PC-3 (cell line): ENCODE results near the gene KIF25. TPM values are rescaled to one million over a fixed set of nuclear protein-coding genes. Genes with fewer than 3 reads are reported as not detected.

Source experiments
- ATAC-seq: fragments of 200-7000 bp; cut with Tn5 transposase; 2 replicates; pipeline ENCODE4 v1.9.1; 2020; ENCODE audit warnings: mild to moderate bottlenecking, moderate library complexity
- BruUV-seq: library from RNA; stranded (reverse); fragments of 400-500 nt; replicated peaks from 2 replicates; lab custom pipeline; 2021; lab: Mats Ljungman, UMichigan
- CTCF ChIA-PET: fragments of 300-600 bp; sonication (Branson Sonifier 250); formaldehyde crosslinking; loops from one replicate; lab custom pipeline; 2022; ENCODE audit warnings: antibody characterized with exemption; lab: Charles Lee
- POLR2A ChIA-PET: fragments of 300-600 bp; sonication (Branson Sonifier 250); formaldehyde crosslinking; loops from one replicate; lab custom pipeline; 2022; ENCODE audit warnings: antibody characterized with exemption; ENCODE audit not compliant: unreplicated experiment; lab: Charles Lee
- DNase-seq: peaks from one replicate; pipeline ENCODE4 v3.0.0-alpha.2; 2015
- H2AFZ ChIP-seq: fragments of 300-600 bp; sonication (generic); 2 replicates; pipeline ENCODE4 v1.6.0; 2016; ENCODE audit warnings: antibody characterized with exemption, low read length
- H3F3A ChIP-seq: fragments of 300-600 bp; sonication (generic); one replicate; pipeline ENCODE4 v1.6.0; 2017; ENCODE audit warnings: antibody characterized with exemption, low read length, control low read depth, mild to moderate bottlenecking; ENCODE audit not compliant: unreplicated experiment
- H3K27ac ChIP-seq: fragments of 300-600 bp; sonication (generic); 2 replicates; pipeline ENCODE4 v1.5.1; 2016; ENCODE audit warnings: mild to moderate bottlenecking, low read length
- H3K27me3 ChIP-seq: fragments of 300-600 bp; sonication (generic); 2 replicates; pipeline ENCODE4 v1.6.1; 2016; ENCODE audit warnings: low read length, mixed read lengths
- H3K36me3 ChIP-seq: fragments of 300-600 bp; sonication (generic); 2 replicates; pipeline ENCODE4 v1.6.1; 2016; ENCODE audit warnings: low read depth, mixed run types, low read length, mixed read lengths
- H3K4me1 ChIP-seq: fragments of 300-600 bp; sonication (generic); 2 replicates; pipeline ENCODE4 v1.5.1; 2016; ENCODE audit warnings: low read length; ENCODE audit not compliant: insufficient read depth
- H3K4me2 ChIP-seq: fragments of 300-600 bp; sonication (generic); 2 replicates; pipeline ENCODE4 v1.6.0; 2016; ENCODE audit warnings: low read length
- H3K4me3 ChIP-seq: fragments of 300-600 bp; sonication (generic); 2 replicates; pipeline ENCODE4 v1.5.1; 2016; ENCODE audit warnings: mild to moderate bottlenecking, low read length, mixed read lengths
- H3K79me2 ChIP-seq: fragments of 300-600 bp; sonication (generic); 2 replicates; pipeline ENCODE4 v1.6.1; 2017; ENCODE audit warnings: low read length, mixed read lengths
- H3K9ac ChIP-seq: fragments of 300-600 bp; sonication (generic); 2 replicates; pipeline ENCODE4 v1.6.0; 2016; ENCODE audit warnings: mild to moderate bottlenecking, low read length
- H3K9me2 ChIP-seq: fragments of 300-600 bp; sonication (generic); replicated peaks from 2 replicates; pipeline ENCODE4 v1.6.1; 2016; ENCODE audit warnings: mixed run types, low read length, mixed read lengths
- H3K9me3 ChIP-seq: fragments of 300-600 bp; sonication (generic); 2 replicates; pipeline ENCODE4 v1.6.1; 2016; ENCODE audit warnings: low read length, mixed read lengths
- H4K20me1 ChIP-seq: fragments of 300-600 bp; sonication (generic); 2 replicates; pipeline ENCODE4 v1.6.1; 2016; ENCODE audit warnings: low read length, mixed read lengths
- CTCF ChIP-seq: fragments of 300-600 bp; sonication (generic); conservative IDR thresholded peaks from 2 replicates; pipeline ENCODE4 v1.5.1; 2017; ENCODE audit warnings: antibody characterized with exemption, low read depth, mild to moderate bottlenecking, low read length
- EZH2 ChIP-seq: fragments of 300-600 bp; sonication (generic); IDR thresholded peaks from one replicate; pipeline ENCODE4 v1.6.1; 2017; ENCODE audit warnings: antibody characterized with exemption, mild to moderate bottlenecking, low read length; ENCODE audit not compliant: unreplicated experiment
- EZH2phosphoT487 ChIP-seq: fragments of 300-600 bp; sonication (generic); IDR thresholded peaks from 2 replicates; pipeline ENCODE4 v1.6.1; 2018; ENCODE audit warnings: mild to moderate bottlenecking, antibody characterized with exemption, low read length, borderline replicate concordance
- intact Hi-C: fragments of 100-400 bp; cut with micrococcal nuclease; formaldehyde crosslinking; loops from 2 replicates; pipeline ENCODE4 v1.9.0; 2023
- total RNA-seq: library from RNA; depleted of rRNA; stranded (reverse); fragments of >200 nt; gene quantifications from 2 replicates; pipeline ENCODE4 v1.2.3, GENCODE V29; 2014

The KIF25 gene
- total RNA-seq, 1 experiment from 2014 or later, result not detected

- no peak overlapping the region for H3K9ac ChIP-seq
- H3K9me3 ChIP-seq, result no peaks in the 10 kb centered on the region
- no peak overlapping the region for H3K4me2 ChIP-seq
- H3K4me1 ChIP-seq, result no peaks in the 10 kb centered on the region
- ChIA-PET CTCF (no interaction called here), POLR2A (no interaction called here)
- no peak overlapping the region for H2AFZ ChIP-seq
- 0 out of 2 replicates have a peak, but pooled peaks cover 7% of the 10 kb centered on the region for H3K27me3 ChIP-seq
- H3K4me3 ChIP-seq, result no peak overlapping the region
- H3K27ac ChIP-seq, result no peak overlapping the region
- DNase-seq (no peak), ATAC-seq (no peak)
- H3K9me2 ChIP-seq, result no peaks in the 10 kb centered on the region
- TF ChIP-seq EZH2phosphoT487, result no peak
- TF ChIP-seq CTCF, result no peak
- TF ChIP-seq EZH2, result no peak
- intact Hi-C loops, result no loop called here
- no peaks in the 10 kb centered on the region for H3K79me2 ChIP-seq
- no peaks in the 10 kb centered on the region for H4K20me1 ChIP-seq
- no TSS peak for BruUV-seq
- no peaks in the 10 kb centered on the region for H3F3A ChIP-seq
- no peaks in the 10 kb centered on the region for H3K36me3 ChIP-seq
These were observed 88.6 kb downstream of the KIF25 start for GRCh38 chr6:168086066-168086465.

GRCh38 chr6:168086616-168087015, 89.1 kb downstream of the KIF25 start:
- Histone ChIP-seq H2AFZ (no peak overlapping the region), H3K9ac (no peak overlapping the region), H3F3A (no peaks in the 10 kb centered on the region), H3K4me2 (no peak overlapping the region), H3K79me2 (no peaks in the 10 kb centered on the region), H3K9me2 (no peaks in the 10 kb centered on the region), H3K4me1 (no peaks in the 10 kb centered on the region), H3K36me3 (no peaks in the 10 kb centered on the region), H3K9me3 (no peaks in the 10 kb centered on the region), H4K20me1 (no peaks in the 10 kb centered on the region), H3K27me3 (0 out of 2 replicates have a peak, but pooled peaks cover 7% of the 10 kb centered on the region), H3K27ac (no peak overlapping the region), H3K4me3 (no peak overlapping the region)
- ChIA-PET POLR2A (no interaction called here), CTCF (no interaction called here)
- ATAC-seq, result no peak
- DNase-seq, result no peak
- TF ChIP-seq EZH2 (no peak), EZH2phosphoT487 (no peak)
- intact Hi-C loops, result no loop called here
- no TSS peak for BruUV-seq

- no peaks in the 10 kb centered on the region for H3K9me2 ChIP-seq
- no peaks in the 10 kb centered on the region for H3K9me3 ChIP-seq
- no peaks in the 10 kb centered on the region for H3K4me1 ChIP-seq
- intact Hi-C loops, result no loop called here
- H3K79me2 ChIP-seq, result no peaks in the 10 kb centered on the region
- no peak for ATAC-seq
- H3K9ac ChIP-seq, result no peak overlapping the region
- no peaks in the 10 kb centered on the region for H3F3A ChIP-seq
- no peaks in the 10 kb centered on the region for H3K36me3 ChIP-seq
- CTCF ChIA-PET, result no interaction called here
- no peak for DNase-seq
- H3K27ac ChIP-seq, result no peak overlapping the region
- no peaks in the 10 kb centered on the region for H4K20me1 ChIP-seq
- H2AFZ ChIP-seq, result no peak overlapping the region
- H3K4me3 ChIP-seq, result no peak overlapping the region
- H3K4me2 ChIP-seq, result no peak overlapping the region
- 0 out of 2 replicates have a peak, but pooled peaks cover 7% of the 10 kb centered on the region for H3K27me3 ChIP-seq
- no TSS peak for BruUV-seq
- TF ChIP-seq CTCF (no peak), EZH2 (no peak), EZH2phosphoT487 (no peak)
- POLR2A ChIA-PET, result no interaction called here
These were observed 90.1 kb downstream of the KIF25 start for GRCh38 chr6:168087436-168088160.
